ENCODE measurements around the gene HLA-B. TPM values are rescaled to one million over a fixed set of nuclear protein-coding genes. Genes with fewer than 3 reads are reported as not detected.

The HLA-B gene
- total RNA-seq, 1 experiment from 2014 or later, result 124 TPM

- CTCF ChIA-PET, result no interaction called here
- H3K4me1 Mint-ChIP-seq, result peaks cover 10% of the 10 kb centered on the region
- POLR2A ChIA-PET, result no interaction called here
- H3K36me3 Mint-ChIP-seq, result no peaks in the 10 kb centered on the region
- H3K4me3 Mint-ChIP-seq, result no peak overlapping the region
- H3K27ac Mint-ChIP-seq, result no peak overlapping the region
- ATAC-seq (no peak), DNase-seq (ENCODE audit: low spot score) (no peak)
- no peak for TF ChIP-seq NFATC4 (CRISPR knock-in tag; IDR thresholded peaks at IDR 0.05)
- TF ChIP-seq SMAD4 (CRISPR knock-in tag; IDR thresholded peaks at IDR 0.05), result no peak
- TF ChIP-seq ZNF671 (CRISPR knock-in tag; IDR thresholded peaks at IDR 0.05), result no peak
- no peaks in the 10 kb centered on the region for H3K27me3 Mint-ChIP-seq (ENCODE audit: low read depth)
- H3K9me3 Mint-ChIP-seq, result no peaks in the 10 kb centered on the region
These were observed 28.1 kb upstream of the HLA-B start for GRCh38 chr6:31385041-31385440.

DNA sequence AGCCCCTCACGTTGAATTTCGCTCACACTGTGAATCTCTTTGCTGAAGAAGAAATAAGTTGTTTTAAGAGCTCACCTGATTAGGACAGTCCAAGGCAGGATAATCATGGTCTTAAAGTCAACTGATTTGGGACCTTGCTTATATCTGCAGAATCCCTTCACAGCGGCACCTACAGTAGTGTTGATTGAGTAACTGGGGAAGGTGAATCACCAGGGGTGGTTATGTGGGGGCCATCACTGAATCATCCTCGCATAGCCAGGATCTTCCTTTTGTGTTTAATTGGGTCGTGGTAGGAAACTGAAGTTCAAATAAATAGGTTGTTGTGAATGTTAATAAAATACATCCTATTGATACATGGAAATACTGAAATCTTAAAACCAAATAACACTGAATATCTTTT lies 26.2 kb upstream of the HLA-B start:
- TF ChIP-seq TCF7 (CRISPR knock-in tag; IDR thresholded peaks at IDR 0.05; ENCODE audit: low read depth) (no peak), NR1H2 (CRISPR knock-in tag; IDR thresholded peaks at IDR 0.05) (no peak), PRRX2 (CRISPR knock-in tag; IDR thresholded peaks at IDR 0.05) (no peak), GTF2I (CRISPR knock-in tag; conservative IDR thresholded peaks at IDR 0.05) (no peak), ZNF532 (CRISPR knock-in tag; IDR thresholded peaks at IDR 0.05; ENCODE audit: borderline replicate concordance) (no peak), ZNF232 (CRISPR knock-in tag; IDR thresholded peaks at IDR 0.05) (no peak), MYBL2 (CRISPR knock-in tag; IDR thresholded peaks at IDR 0.05) (no peak)
- TF ChIP-seq, protein P1, sequence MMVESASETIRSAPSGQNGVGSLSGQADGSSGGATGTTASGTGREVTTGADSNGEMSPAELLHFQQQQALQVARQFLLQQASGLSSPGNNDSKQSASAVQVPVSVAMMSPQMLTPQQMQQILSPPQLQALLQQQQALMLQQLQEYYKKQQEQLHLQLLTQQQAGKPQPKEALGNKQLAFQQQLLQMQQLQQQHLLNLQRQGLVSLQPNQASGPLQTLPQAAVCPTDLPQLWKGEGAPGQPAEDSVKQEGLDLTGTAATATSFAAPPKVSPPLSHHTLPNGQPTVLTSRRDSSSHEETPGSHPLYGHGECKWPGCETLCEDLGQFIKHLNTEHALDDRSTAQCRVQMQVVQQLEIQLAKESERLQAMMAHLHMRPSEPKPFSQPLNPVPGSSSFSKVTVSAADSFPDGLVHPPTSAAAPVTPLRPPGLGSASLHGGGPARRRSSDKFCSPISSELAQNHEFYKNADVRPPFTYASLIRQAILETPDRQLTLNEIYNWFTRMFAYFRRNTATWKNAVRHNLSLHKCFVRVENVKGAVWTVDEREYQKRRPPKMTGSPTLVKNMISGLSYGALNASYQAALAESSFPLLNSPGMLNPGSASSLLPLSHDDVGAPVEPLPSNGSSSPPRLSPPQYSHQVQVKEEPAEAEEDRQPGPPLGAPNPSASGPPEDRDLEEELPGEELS (CRISPR knock-in tag; IDR thresholded peaks at IDR 0.05), result no peak
- TF ChIP-seq, protein P2, sequence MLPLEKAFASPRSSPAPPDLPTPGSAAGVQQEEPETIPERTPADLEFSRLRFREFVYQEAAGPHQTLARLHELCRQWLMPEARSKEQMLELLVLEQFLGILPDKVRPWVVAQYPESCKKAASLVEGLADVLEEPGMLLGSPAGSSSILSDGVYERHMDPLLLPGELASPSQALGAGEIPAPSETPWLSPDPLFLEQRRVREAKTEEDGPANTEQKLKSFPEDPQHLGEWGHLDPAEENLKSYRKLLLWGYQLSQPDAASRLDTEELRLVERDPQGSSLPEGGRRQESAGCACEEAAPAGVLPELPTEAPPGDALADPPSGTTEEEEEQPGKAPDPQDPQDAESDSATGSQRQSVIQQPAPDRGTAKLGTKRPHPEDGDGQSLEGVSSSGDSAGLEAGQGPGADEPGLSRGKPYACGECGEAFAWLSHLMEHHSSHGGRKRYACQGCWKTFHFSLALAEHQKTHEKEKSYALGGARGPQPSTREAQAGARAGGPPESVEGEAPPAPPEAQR (CRISPR knock-in tag; IDR thresholded peaks at IDR 0.05), result no peak
- TF ChIP-seq, protein P3, sequence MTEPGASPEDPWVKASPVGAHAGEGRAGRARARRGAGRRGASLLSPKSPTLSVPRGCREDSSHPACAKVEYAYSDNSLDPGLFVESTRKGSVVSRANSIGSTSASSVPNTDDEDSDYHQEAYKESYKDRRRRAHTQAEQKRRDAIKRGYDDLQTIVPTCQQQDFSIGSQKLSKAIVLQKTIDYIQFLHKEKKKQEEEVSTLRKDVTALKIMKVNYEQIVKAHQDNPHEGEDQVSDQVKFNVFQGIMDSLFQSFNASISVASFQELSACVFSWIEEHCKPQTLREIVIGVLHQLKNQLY (CRISPR knock-in tag; IDR thresholded peaks at IDR 0.05), result no peak
- H3K36me3 Mint-ChIP-seq, result no peaks in the 10 kb centered on the region
- H3K9me3 Mint-ChIP-seq, result no peaks in the 10 kb centered on the region
- no peaks in the 10 kb centered on the region; the same call in 1 of the 2 replicates for H3K27me3 Mint-ChIP-seq (ENCODE audit: low read depth)
- CTCF ChIA-PET, result interaction anchor here (0.6 to 4.3 kb wide), 4 partner anchors 16 to 190 kb away, joined by 3 to 19 read pairs (median 4); no protein-coding TSS in a partner anchor
- no peak overlapping the region for H3K4me3 Mint-ChIP-seq
- ATAC-seq (no peak), DNase-seq (ENCODE audit: low spot score) (no peak)
- H3K27ac Mint-ChIP-seq, result no peak overlapping the region
- POLR2A ChIA-PET, result no interaction called here
- peaks cover 10% of the 10 kb centered on the region for H3K4me1 Mint-ChIP-seq

- no peaks in the 10 kb centered on the region; the same call in 1 of the 2 replicates for H3K27me3 Mint-ChIP-seq (ENCODE audit: low read depth)
- CTCF ChIA-PET, result interaction anchor here (0.5 to 4.3 kb wide), 4 partner anchors 15 to 61 kb away, joined by 4 to 19 read pairs (median 6); no protein-coding TSS in a partner anchor
- TF ChIP-seq ATF2 (CRISPR knock-in tag; IDR thresholded peaks at IDR 0.05; ENCODE audit: borderline replicate concordance, low read depth) (no peak), HMGA2 (CRISPR knock-in tag; IDR thresholded peaks at IDR 0.05) (no peak), ZMAT4 (CRISPR knock-in tag; IDR thresholded peaks at IDR 0.05) (no peak), CREM (CRISPR knock-in tag; IDR thresholded peaks at IDR 0.05) (no peak), JUN (CRISPR knock-in tag; IDR thresholded peaks at IDR 0.05) (no peak), JAZF1 (CRISPR knock-in tag; IDR thresholded peaks at IDR 0.05) (no peak), RELA (CRISPR knock-in tag; IDR thresholded peaks at IDR 0.05; ENCODE audit: borderline replicate concordance) (no peak), ZNF219 (CRISPR knock-in tag; IDR thresholded peaks at IDR 0.05; ENCODE audit: borderline replicate concordance) (no peak), ZNF423 (CRISPR knock-in tag; IDR thresholded peaks at IDR 0.05) (no peak)
These were observed 24.7 kb upstream of the HLA-B start for GRCh38 chr6:31381666-31382065.

More at GRCh38 chr6:31381666-31382065, 24.7 kb upstream of the HLA-B start:
- no peaks in the 10 kb centered on the region for H3K4me1 Mint-ChIP-seq
- H3K9me3 Mint-ChIP-seq, result no peaks in the 10 kb centered on the region
- no peak overlapping the region for H3K4me3 Mint-ChIP-seq
- POLR2A ChIA-PET, result no interaction called here
- no peak overlapping the region for H3K27ac Mint-ChIP-seq
- no peak for DNase-seq (ENCODE audit: low spot score)
- no peak for ATAC-seq
- no peaks in the 10 kb centered on the region for H3K36me3 Mint-ChIP-seq
